Measurements from ENCODE around the gene CHCHD6.

CHCHD6 gene

GRCh38 chr3:126704494-126705214 lies 614 bp downstream of the CHCHD6 start:
- TF ChIP-seq CTCF (IDR thresholded peaks at IDR 0.05), result no peak
- H3K27me3 ChIP-seq, result peaks cover 0 to 7% of the 10 kb centered on the region in 2 donors
- no peaks in the 10 kb centered on the region for H3K9me3 ChIP-seq
- H3K36me3 ChIP-seq, result no peaks in the 10 kb centered on the region
- peak overlapping the region; percentile 60 to 63 for H3K27ac ChIP-seq
- H3K4me1 ChIP-seq, result peaks cover 0 to 14% (median 13%) of the 10 kb centered on the region in 4 donors
- no peak for DNase-seq
- intact Hi-C loops (cut with DNase I; ENCODE audit: low total_unique reads), result loop anchor here (10.0 kb wide), 1 partner anchor 280 kb away; the partner anchor contains the start of gene PLXNA1
- H3K4me3 ChIP-seq, result peak overlapping the region; percentile 71 to 99

DNA sequence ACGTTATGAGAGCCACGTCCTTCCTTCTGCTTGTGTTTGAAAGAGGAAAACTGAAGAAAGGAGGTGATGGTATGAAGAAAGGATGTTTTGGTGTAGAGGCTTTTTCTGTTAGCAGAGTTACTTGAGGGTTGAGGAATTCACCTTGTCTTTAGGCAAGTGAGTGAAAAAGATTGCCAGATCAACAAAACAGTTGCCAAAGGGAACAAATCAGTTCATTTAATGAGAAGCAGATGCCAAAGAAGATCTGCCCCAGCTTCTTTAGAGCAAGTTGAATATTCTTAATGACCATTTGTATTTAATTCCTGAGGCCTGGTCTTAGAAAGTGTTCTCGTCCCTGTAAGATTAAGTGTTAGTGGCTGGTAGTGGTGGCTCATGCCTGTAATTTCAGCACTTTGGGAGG lies 2.6 kb downstream of the CHCHD6 start:
- no peak for DNase-seq
- intact Hi-C loops (cut with DNase I; ENCODE audit: low total_unique reads), result loop anchor here (10.0 kb wide), 1 partner anchor 278 kb away; the partner anchor contains the start of gene PLXNA1
- Histone ChIP-seq H3K27me3 (no peaks in the 10 kb centered on the region), H3K4me3 (no peak overlapping the region), H3K4me1 (peaks cover 0 to 14% (median 13%) of the 10 kb centered on the region in 4 donors), H3K36me3 (no peaks in the 10 kb centered on the region), H3K9me3 (no peaks in the 10 kb centered on the region), H3K27ac (no peak overlapping the region)
- TF ChIP-seq CTCF (IDR thresholded peaks at IDR 0.05), result no peak

GRCh38 chr3:126711121-126711760 lies 7.2 kb downstream of the CHCHD6 start:
- H3K27me3 ChIP-seq, result no peaks in the 10 kb centered on the region
- H3K9me3 ChIP-seq, result no peaks in the 10 kb centered on the region
- H3K27ac ChIP-seq, result no peak overlapping the region
- no peak for DNase-seq
- no peaks in the 10 kb centered on the region for H3K4me1 ChIP-seq
- intact Hi-C loops (cut with DNase I; ENCODE audit: low total_unique reads), result no loop called here
- no peak for TF ChIP-seq CTCF (IDR thresholded peaks at IDR 0.05)
- no peaks in the 10 kb centered on the region for H3K36me3 ChIP-seq
- H3K4me3 ChIP-seq, result no peak overlapping the region

DNA sequence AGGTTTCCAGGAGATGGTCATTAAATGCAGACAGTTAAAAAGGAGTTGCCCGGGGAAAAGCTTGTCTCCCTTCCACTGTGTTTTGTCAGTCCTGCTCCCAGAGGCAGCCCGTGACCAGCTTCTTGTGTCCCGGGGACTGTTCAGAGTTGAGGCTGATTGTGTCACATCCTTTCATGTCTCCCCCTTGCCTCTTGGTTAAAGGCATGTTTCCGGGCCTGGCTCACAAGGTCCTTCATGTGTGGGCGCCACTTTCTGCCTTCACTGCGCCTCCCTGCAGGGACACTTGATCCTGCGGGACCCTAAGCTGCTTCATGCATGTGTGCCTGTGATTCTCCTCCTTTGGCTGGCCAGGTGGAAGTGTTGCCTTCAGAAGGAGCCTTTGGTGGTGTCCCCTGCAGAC lies 9.2 kb downstream of the CHCHD6 start:
- no peaks in the 10 kb centered on the region for H3K4me1 ChIP-seq
- H3K27ac ChIP-seq, result no peak overlapping the region
- no peak overlapping the region for H3K4me3 ChIP-seq
- DNase-seq, result no peak
- no peak for TF ChIP-seq CTCF (IDR thresholded peaks at IDR 0.05)
- H3K27me3 ChIP-seq, result no peaks in the 10 kb centered on the region
- intact Hi-C loops (cut with DNase I; ENCODE audit: low total_unique reads), result no loop called here
- H3K9me3 ChIP-seq, result no peaks in the 10 kb centered on the region
- H3K36me3 ChIP-seq, result no peaks in the 10 kb centered on the region

DNA sequence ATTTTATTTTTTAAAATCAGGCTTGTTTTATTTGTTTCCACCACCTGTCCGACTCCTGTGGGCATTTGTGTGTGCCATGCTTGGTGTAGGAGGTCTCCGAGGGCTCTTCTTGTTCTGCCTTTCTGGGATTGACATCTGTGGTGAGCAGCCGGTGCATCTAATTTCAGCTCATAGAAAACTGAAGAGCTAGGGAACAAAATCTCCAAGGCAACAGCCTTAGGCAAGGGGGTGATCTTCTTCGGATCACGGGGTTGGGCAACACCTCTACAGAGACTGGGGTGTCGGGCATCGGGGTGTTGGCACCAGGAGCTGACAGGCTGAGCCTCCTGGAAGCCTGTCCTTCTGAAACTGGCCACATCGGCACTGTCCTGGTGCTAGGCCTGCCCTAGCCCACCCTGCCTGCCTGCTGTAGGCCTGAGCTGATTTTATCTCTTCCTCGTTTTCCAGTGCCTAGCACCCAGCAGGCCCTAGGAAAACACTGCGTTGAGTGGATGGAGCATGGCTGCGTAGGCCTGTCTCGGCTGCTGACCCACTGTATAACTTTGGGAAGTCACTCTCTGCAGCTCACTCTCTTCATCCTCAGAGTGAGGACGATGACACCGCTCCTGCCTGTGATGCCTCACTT lies 10.3 kb downstream of the CHCHD6 start:
- no peak for DNase-seq
- intact Hi-C loops (cut with DNase I; ENCODE audit: low total_unique reads), result no loop called here
- Histone ChIP-seq H3K36me3 (no peaks in the 10 kb centered on the region), H3K27me3 (no peaks in the 10 kb centered on the region), H3K4me3 (no peak overlapping the region), H3K9me3 (no peaks in the 10 kb centered on the region), H3K4me1 (no peaks in the 10 kb centered on the region), H3K27ac (no peak overlapping the region)
- no peak for TF ChIP-seq CTCF (IDR thresholded peaks at IDR 0.05)
